ENCODE results near the gene SLC26A1.

Gene SLC26A1

DNA sequence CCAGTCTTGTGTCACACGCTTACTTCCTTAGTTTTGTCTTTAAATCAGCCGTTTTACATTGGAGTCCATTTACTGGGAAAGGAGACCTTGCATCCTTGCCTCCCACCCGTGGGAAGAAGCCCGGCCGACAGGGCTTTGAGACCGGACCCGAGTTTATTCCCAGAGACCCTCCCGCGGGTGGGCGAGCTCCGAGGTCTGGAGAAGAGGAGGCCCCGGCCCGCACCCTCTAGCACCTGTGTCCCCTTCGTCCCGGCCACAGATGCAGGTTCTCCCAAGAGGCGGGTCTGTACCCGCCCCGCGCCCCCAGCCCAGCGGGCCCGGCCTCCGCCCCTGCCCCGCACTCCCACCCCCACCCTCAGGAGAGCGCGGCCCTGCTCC lies 3.8 kb upstream of the SLC26A1 start:
- 39 to 69% methylated on average over 2 to 13 of the region's 25 CpGs for WGBS, 2 experiments (ENCODE audit: insufficient coverage in 2 of 2)
- Histone ChIP-seq H3K9me3 (ENCODE audit: control insufficient read depth, low read length) (no peaks in the 10 kb centered on the region), H3K27ac (ENCODE audit: low read depth, low read length, severe bottlenecking) (no peak overlapping the region), H3K36me3 (ENCODE audit: control insufficient read depth, insufficient read depth, low read length) (no peaks in the 10 kb centered on the region), H3K4me1 (ENCODE audit: control insufficient read depth, insufficient read depth, low read length, poor library complexity, severe bottlenecking) (no peaks in the 10 kb centered on the region), H3K4me3 (ENCODE audit: extremely low read depth, insufficient read depth, low read length, poor library complexity, severe bottlenecking) (no peak overlapping the region)

- Histone ChIP-seq H3K4me1 (ENCODE audit: control insufficient read depth, insufficient read depth, low read length, poor library complexity, severe bottlenecking) (no peaks in the 10 kb centered on the region), H3K36me3 (ENCODE audit: control insufficient read depth, insufficient read depth, low read length) (no peaks in the 10 kb centered on the region), H3K9me3 (ENCODE audit: control insufficient read depth, low read length) (no peaks in the 10 kb centered on the region), H3K4me3 (ENCODE audit: extremely low read depth, insufficient read depth, low read length, poor library complexity, severe bottlenecking) (no peak overlapping the region), H3K27ac (ENCODE audit: low read depth, low read length, severe bottlenecking) (no peak overlapping the region)
- WGBS, 2 experiments (ENCODE audit: insufficient coverage in 2 of 2), result 87 to 88% methylated on average over 14 to 15 of the region's 15 CpGs
Measured at GRCh38 chr4:996030-996996, 3.1 kb upstream of the SLC26A1 start.

DNA sequence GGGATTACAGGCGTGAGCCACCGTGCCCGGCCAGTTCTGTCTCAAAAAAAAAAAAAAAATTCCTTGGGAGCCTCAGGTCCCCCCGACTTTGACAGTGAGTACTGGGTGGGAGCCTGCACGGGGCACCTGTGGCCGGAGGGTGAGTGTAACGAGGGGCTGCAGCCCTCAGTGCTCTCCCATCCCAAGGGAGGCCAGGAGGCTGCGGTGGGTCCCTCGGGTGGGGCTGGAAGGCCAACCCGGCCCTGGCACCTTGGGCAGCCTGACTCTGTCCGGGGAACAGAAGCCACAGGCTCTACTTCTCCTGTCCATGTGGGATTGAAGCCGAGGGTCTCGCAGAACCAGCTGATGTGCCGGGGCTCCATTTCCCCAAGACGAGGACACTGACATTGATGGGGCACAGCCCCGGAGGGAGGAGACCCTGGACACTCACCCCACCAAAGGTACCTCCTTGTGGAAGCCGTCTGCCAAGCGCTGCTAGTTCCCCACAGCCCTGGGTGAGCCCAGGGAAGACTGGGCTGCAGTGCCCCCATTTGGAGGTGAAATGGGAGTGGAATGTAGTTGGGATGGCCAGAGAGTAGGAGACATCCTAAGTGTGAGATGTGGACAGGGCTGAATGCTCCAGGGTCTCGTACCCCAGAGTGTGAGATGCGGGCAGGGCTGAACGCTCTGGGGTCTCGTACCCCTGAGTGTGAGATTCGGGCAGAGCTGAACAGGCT lies 2.3 kb upstream of the SLC26A1 start:
- Histone ChIP-seq H3K9me3 (ENCODE audit: control insufficient read depth, low read length) (no peaks in the 10 kb centered on the region), H3K36me3 (ENCODE audit: control insufficient read depth, insufficient read depth, low read length) (no peaks in the 10 kb centered on the region), H3K4me3 (ENCODE audit: extremely low read depth, insufficient read depth, low read length, poor library complexity, severe bottlenecking) (no peak overlapping the region), H3K27ac (ENCODE audit: low read depth, low read length, severe bottlenecking) (no peak overlapping the region), H3K4me1 (ENCODE audit: control insufficient read depth, insufficient read depth, low read length, poor library complexity, severe bottlenecking) (no peaks in the 10 kb centered on the region)
- WGBS, 2 experiments (ENCODE audit: insufficient coverage in 2 of 2), result 86 to 93% methylated on average over 19 to 21 of the region's 23 CpGs

GRCh38 chr4:992297-993110 lies 700 bp downstream of the SLC26A1 start:
- WGBS, 2 experiments (ENCODE audit: insufficient coverage in 2 of 2), result 86 to 89% methylated on average over 22 to 25 of the region's 25 CpGs
- no peak overlapping the region for H3K4me3 ChIP-seq (ENCODE audit: extremely low read depth, insufficient read depth, low read length, poor library complexity, severe bottlenecking)
- no peaks in the 10 kb centered on the region for H3K9me3 ChIP-seq (ENCODE audit: control insufficient read depth, low read length)
- no peak overlapping the region for H3K27ac ChIP-seq (ENCODE audit: low read depth, low read length, severe bottlenecking)
- no peaks in the 10 kb centered on the region for H3K36me3 ChIP-seq (ENCODE audit: control insufficient read depth, insufficient read depth, low read length)
- H3K4me1 ChIP-seq (ENCODE audit: control insufficient read depth, insufficient read depth, low read length, poor library complexity, severe bottlenecking), result no peaks in the 10 kb centered on the region

GRCh38 chr4:991451-992296 lies 1.5 kb downstream of the SLC26A1 start:
- Histone ChIP-seq H3K4me1 (ENCODE audit: control insufficient read depth, insufficient read depth, low read length, poor library complexity, severe bottlenecking) (no peaks in the 10 kb centered on the region), H3K4me3 (ENCODE audit: extremely low read depth, insufficient read depth, low read length, poor library complexity, severe bottlenecking) (no peak overlapping the region), H3K27ac (ENCODE audit: low read depth, low read length, severe bottlenecking) (no peak overlapping the region), H3K9me3 (ENCODE audit: control insufficient read depth, low read length) (no peaks in the 10 kb centered on the region), H3K36me3 (ENCODE audit: control insufficient read depth, insufficient read depth, low read length) (no peaks in the 10 kb centered on the region)
- WGBS, 2 experiments (ENCODE audit: insufficient coverage in 2 of 2), result 95 to 97% methylated on average over 46 to 49 of the region's 50 CpGs

DNA sequence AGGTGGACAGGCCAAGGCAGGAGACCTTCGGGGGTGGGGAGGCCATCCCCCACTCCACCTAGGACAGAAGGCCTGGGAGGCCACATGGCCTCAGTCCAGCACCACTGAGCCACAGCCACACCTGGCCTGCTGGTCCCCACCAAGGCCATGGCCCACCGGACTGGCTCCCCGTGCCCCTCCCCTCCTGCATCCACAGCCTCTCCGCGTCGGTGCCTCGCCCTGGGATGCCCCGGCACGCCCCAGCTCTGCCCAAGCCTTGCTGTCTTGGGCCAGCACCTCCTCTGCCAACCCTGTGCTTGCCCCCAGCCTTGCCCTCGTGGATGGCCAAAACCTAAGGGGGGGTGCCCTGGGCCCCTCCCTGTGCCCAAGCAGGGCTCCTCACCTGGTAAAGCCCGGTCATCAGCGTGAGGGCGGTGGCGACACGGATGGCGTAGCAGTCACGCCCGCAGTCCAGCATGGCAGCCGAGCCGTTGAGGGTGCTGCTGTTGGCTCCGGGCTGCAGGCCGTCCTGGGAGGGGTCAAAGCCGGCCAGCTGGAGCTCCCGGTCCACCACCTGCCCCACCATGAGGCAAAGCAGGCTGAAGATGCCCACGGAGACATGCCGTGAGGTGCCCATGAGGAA lies 2.3 kb downstream of the SLC26A1 start:
- Histone ChIP-seq H3K36me3 (ENCODE audit: control insufficient read depth, insufficient read depth, low read length) (no peaks in the 10 kb centered on the region), H3K4me3 (ENCODE audit: extremely low read depth, insufficient read depth, low read length, poor library complexity, severe bottlenecking) (no peak overlapping the region), H3K4me1 (ENCODE audit: control insufficient read depth, insufficient read depth, low read length, poor library complexity, severe bottlenecking) (no peaks in the 10 kb centered on the region), H3K9me3 (ENCODE audit: control insufficient read depth, low read length) (no peaks in the 10 kb centered on the region), H3K27ac (ENCODE audit: low read depth, low read length, severe bottlenecking) (no peak overlapping the region)
- whole genome bisulfite sequencing, 2 experiments (ENCODE audit: insufficient coverage in 2 of 2), result 93 to 95% methylated on average over 20 to 24 of the region's 26 CpGs

GRCh38 chr4:989722-990471 lies 3.3 kb downstream of the SLC26A1 start:
- no peak overlapping the region for H3K4me3 ChIP-seq (ENCODE audit: extremely low read depth, insufficient read depth, low read length, poor library complexity, severe bottlenecking)
- H3K4me1 ChIP-seq (ENCODE audit: control insufficient read depth, insufficient read depth, low read length, poor library complexity, severe bottlenecking), result no peaks in the 10 kb centered on the region
- WGBS, 2 experiments (ENCODE audit: insufficient coverage in 2 of 2), result 93 to 95% methylated on average over 58 of the region's 58 CpGs
- no peak overlapping the region for H3K27ac ChIP-seq (ENCODE audit: low read depth, low read length, severe bottlenecking)
- no peaks in the 10 kb centered on the region for H3K36me3 ChIP-seq (ENCODE audit: control insufficient read depth, insufficient read depth, low read length)
- H3K9me3 ChIP-seq (ENCODE audit: control insufficient read depth, low read length), result no peaks in the 10 kb centered on the region

DNA sequence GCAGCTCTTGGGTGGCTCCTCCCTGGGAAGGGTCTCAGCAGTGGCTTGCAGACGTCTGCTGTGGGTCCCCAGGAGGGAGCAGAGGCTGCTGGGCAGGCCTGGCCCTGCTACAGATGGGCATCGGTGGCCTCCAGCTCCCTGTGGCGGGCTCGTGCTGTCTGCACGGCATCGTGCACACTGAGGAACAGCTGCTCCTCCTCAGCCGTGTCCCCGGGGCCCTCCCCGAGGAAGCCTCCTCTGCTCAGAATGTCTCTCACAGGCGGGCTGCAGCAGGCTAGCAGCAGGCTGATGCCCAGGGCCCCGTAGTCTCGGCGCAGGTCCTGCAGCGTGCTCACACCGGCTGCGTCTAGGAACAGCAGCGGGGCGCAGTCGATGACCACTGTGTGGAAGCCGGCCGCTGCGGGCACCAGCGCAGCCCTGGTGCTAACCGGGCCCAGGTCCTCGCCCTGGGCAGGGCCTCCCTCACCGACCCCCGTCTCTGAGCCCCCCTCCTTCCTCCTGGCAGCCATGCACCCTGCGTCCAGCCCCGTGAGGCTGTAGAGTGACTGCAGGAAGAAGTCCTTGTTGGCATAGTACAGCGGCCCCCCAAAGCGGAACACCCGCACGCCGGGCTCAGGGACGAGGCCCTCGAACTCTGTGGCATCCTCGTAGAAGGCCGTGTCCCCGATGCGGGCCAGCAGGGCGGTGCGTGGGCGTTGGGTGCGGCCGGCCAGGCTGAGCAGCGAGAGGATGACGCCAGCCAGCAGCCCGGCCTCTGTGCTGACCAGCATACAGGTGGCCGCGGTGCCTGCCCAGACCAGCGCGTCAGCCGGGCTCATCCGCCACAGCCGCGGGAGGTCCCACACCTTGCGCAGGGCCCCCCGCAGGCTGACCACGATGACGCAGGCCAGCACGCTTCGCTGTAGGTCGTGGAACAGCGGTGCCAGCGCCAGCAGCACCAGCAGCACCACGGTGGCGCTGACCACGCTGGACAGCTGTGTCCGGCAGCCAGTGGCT lies 4.2 kb downstream of the SLC26A1 start:
- H3K4me3 ChIP-seq (ENCODE audit: extremely low read depth, insufficient read depth, low read length, poor library complexity, severe bottlenecking), result no peak overlapping the region
- no peaks in the 10 kb centered on the region for H3K9me3 ChIP-seq (ENCODE audit: control insufficient read depth, low read length)
- H3K27ac ChIP-seq (ENCODE audit: low read depth, low read length, severe bottlenecking), result no peak overlapping the region
- no peaks in the 10 kb centered on the region for H3K4me1 ChIP-seq (ENCODE audit: control insufficient read depth, insufficient read depth, low read length, poor library complexity, severe bottlenecking)
- no peaks in the 10 kb centered on the region for H3K36me3 ChIP-seq (ENCODE audit: control insufficient read depth, insufficient read depth, low read length)
- WGBS, 2 experiments (ENCODE audit: insufficient coverage in 2 of 2), result 91 to 92% methylated on average over 65 to 68 of the region's 69 CpGs

All from mesodermal cell (in vitro differentiated cells).